DMS79 (cell line): ENCODE data around the gene FKBP6.
"Not testable (repeated sequence)": the region's sequence is repeated elsewhere in the genome, so short reads cannot be mapped to it uniquely, and the experiment has no call there.

Source experiments
- DNase-seq: peaks from one replicate; lab custom pipeline; 2025; lab: John Stamatoyannopoulos, UW

Gene FKBP6

DNA sequence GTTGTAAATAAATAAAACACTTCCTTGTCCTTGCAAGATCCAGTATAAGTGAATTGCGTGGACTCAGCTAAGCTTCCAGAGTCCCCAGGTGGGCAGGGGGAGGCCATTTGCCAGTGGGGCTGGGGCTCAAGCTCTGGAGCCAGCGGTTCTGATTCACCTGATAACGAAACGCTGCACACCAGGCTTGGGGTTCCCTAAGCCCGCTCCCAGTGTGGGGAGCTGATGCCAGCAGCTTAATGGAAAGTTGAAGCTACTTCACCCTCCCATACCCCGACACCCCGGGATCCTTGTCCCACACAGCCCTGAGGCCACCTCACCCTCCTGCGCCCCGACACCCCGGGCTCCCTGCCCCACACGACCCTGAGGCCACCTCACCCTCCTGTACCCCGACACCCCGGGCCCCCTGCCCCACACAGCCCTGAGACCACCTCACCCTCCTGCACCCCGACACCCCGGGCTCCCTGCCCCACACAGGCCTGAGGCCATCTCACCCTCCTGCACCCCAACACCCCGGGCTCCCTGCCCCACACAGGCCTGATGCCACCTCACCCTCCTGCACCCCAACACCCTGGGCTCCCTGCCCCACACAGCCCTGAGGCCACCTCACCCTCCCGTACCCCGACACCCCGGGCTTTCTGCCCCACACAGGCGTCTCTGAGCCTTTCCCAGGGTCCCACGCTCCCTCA is 30.8 kb downstream of the FKBP6 start:
- DNase-seq = no peak

GRCh38 chr7:73359306-73359705 is 31.3 kb downstream of the FKBP6 start:
- DNase-seq = no peak

DNA sequence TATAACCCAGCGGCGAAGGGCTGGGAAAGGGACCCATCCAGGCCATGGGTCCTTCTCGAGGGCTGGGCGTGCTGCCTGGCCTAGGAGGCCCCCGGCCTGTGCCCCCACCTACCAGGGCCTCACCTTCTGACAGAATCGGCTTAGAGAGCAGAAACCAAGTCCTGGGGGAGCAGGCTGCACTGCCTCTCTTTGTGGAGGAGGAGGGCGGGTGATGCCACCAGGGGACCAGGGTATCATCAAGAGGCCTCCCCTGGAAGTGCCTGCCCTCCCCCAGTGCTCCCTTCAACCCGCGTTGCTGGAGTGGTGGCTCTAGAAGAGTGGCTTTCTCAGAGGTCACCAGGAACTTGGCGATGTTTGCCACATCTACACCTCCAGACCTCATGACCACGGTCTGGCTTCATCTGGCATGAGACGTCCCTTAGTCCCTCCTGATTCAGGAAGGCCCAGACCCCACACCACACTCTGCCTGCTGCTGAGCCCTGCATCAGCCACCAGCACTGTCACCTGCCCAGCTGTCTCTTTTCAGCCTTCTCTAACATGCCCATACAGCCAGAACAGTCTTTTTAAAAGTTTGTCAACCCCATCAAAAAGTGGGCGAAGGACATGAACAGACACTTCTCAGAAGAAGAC is 31.9 kb downstream of the FKBP6 start:
- DNase-seq = no peak

GRCh38 chr7:73360590-73360989 is 32.6 kb downstream of the FKBP6 start:
- not testable (repeated sequence) for DNase-seq

DNA sequence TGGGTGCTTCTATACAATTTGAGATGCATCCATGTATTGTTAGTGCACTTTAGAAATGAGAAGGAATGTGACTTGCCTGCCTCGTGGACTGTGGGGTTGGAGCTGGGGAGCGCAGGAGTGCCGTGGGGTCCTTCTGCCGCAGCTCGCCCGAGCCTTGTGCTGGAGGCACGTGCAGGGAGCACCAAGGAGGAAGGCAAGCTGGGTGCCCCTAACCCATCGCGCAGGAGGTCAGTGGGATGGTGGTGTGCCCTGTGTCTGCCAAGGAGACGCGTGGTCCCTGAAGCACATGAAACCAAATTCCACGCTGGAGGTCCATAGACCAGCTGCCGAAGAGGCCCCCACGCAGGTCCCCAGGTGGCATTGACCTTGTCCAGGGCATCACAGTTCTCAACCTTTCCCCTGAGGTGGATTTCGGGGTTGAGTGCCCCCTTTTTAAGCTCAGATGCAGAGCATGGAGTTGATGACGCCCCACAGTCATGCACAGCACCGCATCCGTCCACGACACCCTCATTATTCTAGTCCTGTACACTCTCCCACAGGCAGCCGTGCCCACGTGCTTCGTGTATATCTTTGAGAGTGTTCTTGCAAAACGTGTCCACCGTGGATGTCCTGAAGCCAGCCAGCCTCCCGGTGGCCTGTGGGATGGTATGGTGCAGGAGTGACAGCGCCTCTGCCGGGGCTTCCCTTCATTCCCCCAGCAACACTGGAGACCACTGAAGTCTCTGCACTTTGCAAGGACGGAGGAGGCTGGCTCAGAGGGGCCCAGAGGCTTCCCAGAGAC is 35.5 kb downstream of the FKBP6 start:
- no peak for DNase-seq

DNA sequence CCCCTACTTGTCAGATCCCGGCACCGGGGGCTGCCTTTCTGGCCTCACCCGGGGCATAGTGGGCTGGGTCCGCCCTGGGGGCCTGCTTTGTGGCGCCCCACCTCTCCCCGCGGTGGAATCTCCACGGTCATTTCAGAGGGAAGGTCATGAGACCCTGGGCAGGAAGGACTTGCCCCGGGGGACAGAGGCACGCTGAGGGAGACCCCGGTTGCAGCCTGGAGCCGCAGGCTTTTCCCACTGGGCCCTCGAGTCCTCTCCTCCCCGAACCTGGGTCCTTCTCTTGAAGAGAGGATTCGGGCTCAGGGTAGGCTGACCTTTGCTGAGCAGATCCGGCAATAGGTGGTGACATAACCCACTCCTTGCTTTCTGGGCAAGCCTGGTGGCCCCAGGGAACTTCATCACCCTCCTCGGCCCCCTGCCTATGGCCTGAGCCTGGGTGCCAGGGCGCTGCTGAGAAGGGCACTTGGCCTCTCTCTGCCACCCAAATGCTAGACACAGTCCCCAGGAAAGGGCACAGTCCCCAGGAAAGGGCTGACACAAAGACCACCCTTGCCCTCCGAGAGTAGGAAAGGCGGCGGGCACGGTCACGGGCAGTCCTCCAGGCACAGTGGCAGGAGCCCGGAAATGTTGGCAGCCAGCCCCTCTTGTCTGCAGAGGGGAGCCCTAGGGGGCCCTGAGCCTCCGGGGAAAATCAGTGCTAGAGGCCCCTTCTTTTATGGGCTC is 36.2 kb downstream of the FKBP6 start:
- DNase-seq = no peak

DNA sequence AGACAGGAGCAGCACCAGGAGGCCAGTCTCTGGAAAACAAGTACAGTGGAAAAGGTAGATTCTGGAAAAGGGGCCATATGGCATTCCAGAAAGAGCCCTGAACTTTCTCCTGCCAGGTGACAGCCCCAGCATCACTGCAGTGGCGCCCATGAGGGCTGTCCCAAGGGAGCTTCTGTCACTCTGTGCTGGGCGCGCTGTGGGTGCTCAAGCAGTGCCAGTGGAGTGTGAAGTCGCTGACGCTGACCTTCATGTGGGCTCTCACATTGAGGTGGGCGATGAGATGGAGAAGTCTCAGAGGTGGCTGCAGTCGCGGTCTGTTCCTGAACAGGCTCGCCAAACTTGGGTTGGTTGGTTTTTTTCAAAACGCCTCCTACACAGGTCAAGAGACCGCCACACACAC is 38.2 kb downstream of the FKBP6 start:
- DNase-seq = no peak

GRCh38 chr7:73366990-73367389 is 39.0 kb downstream of the FKBP6 start:
- no peak for DNase-seq

DNA sequence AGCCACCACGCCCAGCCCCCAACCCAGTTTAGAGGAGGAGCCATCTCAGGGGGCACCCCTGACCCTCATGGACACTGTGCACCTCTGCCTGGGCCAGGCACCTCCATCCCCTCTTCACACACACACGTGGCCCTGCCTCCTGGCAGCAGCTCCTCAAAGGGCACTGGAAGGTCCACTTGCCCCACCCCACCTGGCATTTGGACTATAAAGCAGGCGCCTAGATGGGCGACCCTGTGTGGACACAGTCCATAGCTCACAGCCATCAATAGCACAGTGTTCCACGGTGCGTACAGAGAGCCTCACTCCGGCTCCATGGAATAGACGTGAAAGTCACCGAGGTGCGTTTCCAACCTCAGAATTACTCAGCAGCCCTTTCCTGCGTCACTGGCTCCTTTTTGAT is 41.0 kb downstream of the FKBP6 start:
- DNase-seq = no peak

DNA sequence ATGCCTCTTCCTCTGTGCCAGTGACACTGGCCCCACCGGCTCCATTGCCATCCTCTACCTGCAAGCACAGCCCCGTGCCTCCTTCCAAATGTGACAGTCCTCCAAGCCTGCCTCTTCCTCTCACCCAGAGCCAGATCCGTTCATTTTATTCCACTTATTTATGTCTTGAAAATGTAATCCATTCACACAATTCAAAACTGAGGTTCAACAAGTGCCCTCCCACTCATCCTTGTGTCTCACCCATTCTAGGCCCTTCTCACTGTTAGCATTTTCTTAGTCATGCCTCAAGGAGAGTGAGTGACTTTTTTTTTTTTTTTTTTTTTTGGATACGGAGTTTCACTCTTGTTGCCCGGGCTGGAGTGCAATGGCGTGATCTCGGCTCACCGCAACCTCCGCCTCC is 41.7 kb downstream of the FKBP6 start:
- DNase-seq = no peak

GRCh38 chr7:73373741-73374140 is 45.8 kb downstream of the FKBP6 start:
- DNase-seq = no peak

DNA sequence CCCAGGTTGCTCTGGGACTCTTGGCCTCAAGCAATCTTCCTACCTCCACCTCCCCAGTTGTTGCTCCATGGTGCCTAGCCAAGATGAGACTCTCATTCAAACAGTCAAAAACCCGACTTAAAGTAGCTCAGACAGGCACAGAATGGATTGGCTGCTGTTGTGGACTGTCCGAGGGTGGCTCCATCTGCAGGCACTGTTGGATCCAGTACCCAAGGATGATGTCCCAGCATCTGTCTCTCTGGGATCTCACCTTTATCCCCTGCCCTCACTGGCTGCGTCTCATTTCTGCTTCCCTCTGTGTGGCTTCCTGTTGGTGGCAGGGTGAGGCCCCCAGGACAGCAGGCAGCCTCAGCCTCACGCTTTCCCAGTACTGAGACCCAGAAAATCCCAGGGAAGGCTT is 48.3 kb downstream of the FKBP6 start:
- not testable (repeated sequence) for DNase-seq

DNA sequence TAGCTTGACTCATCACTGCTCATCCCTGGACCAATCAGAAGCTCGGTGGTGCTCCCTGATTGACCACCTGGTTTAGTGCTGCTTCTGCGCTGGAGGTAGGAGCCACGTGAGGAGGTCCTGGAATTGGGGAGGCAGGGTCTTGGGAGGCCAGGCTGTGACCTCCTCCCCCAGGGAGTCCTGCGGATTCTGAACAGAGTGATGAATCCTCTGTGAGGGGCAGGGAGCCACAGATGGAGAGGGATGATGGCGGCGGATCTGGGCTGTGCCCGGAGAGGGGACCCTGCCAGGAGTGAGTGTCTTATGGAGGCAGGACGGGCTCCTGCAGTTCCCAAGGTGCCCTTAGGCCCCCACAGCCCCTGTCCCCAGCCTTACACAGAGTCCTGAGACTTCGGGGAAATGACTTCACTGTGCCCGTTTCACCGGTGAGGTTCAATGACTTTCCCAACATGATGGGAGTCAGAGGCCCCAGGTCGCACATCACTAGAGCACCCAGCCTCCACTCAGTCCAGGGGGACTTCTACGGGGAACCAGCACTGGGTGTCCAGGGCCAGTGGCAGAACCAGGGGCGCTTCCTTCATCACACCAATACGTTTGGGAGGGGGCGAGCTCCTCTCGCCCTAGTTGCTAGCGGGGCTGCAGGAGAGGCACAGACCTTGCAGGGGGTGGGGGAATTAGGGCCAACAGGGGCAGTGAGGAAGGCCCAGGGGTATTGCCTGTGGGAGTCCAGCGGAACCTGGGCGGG is 48.9 kb downstream of the FKBP6 start:
- DNase-seq = no peak

DNA sequence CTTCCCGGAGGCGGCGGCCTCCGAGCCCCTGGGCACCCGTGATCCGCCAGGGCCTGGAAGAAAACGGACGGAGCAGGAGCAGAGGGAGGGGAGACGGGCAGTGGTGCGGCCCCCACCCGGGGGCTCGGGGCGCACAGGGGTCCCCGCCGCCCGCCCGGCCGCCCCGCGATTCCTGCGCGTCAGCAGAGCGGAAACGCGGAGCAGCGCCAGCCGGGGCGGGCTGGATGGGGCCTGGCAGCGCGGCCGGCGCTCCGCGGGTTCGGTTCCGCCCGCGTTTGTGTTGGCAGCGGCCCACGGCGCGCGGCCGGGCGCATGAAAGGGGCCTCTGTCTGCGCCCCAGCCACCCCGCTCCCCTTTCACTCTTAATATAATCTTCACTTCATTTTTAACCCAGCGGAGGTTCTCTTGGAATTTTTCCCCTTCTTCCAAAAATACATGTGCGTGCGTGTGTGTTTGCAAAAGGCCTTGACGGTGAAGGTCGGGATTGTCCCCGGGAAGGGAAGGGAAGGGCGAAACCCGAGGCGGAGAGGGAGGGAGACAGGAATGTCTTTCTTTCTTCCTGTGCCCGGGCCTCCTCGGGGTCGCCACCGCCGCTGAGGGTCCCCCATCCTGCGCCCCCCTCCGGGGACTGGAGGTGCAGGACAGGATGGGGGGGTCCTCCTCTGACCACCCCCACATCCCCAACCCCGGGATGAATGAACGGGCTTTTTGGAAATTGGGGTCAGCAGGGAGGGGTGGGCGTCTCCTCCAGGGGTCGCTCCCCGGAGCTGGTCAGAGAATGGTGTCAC is 49.6 kb downstream of the FKBP6 start:
- not testable (repeated sequence) for DNase-seq

DNA sequence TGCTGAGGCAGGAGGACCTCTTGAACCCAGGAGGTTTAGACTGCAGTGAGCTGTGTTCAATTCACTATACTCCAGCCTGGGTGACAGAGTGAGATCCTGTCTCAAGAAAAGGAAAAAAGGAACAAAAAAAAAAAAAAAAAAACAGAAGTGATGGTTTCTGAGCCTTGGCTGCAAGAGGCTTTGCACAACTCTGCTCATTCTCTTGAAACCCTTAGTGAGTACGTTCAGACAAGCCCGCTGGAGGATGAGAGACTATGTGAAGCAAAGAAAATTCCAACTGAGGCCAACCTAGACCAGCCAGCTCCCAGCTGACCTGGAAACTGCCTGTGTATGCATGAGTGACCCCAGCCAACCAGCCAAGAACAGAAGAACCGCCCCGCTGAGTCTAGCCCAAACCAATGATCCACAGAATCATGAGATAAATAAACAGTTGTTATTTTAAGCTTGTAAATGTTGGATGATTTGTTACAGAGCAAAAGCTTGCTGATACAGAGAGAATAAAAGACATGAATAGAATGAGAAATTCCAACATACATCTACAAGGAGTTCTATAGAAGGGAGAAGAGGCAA is 55.1 kb downstream of the FKBP6 start:
- no peak for DNase-seq

DNA sequence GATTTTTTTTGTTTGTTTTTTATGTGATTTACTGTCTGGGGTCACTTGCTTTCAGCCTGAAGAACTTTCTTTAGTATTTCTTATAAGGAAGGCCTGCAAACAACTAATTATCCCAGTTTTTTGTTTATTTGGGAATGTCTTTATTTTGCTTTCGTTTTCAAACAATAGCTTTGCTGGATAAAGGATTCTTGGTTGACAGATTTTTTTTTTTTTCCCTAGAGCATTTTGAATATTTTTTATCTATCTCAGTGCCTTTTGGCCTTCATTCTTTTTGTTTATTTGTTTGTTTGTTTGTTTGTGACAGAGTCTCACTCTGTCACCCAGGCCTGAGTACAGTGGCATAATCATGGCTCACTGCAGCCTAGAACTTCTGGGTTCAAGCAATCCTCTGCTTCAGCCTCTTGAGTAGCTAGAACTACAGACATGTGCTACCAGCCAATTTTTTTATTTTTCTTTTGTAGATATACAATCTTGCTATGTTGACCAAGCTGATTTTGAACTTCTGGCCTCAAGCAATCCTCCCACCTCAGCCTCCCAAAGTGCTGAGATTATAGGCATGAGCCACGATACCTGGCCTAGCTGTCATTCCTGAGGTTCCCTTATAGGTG is 59.4 kb downstream of the FKBP6 start:
- DNase-seq = no peak

DNA sequence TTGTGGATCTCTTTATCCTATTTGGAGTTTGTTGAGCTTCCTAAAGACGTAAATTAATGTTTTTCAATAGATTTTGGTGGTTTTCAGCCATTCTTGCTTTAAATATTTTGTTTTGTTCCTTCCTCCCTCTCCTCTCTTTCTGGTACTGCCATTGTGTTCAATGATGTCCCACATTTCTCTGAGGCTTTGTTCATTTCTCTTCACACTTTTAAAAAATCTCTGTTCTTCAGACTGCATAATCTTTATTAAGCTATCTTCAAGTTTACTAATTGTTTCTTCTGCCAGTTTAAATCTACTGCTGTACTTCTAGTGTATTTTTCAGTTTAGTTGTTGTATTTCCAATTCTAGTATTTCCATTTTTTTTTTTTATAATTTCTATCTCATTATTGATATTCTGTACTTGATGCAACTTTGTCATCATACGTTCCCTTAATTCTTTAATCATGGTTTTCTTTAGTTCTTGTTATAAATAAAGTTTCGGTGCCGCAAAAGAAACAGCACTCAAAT is 60.0 kb downstream of the FKBP6 start:
- no peak for DNase-seq

DNA sequence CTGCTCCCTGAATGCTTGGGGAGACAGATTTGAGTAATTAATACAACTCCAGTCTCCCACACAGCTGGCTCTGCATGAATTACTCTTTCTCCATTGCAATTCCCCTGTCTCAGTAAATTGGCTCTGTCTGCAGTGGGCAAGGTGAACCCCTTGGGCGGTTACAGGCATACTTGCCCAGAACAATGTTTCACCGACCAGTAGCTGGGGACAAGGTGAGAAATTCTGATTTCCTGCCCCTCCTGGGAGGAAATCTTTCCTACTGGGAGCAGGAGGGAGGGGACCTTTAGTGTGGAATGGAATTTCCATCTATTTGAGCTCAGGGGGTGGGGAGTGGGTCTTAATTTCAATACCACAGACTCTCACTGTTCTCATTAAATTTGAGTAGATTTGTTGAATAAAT is 63.4 kb downstream of the FKBP6 start:
- DNase-seq = no peak

DNA sequence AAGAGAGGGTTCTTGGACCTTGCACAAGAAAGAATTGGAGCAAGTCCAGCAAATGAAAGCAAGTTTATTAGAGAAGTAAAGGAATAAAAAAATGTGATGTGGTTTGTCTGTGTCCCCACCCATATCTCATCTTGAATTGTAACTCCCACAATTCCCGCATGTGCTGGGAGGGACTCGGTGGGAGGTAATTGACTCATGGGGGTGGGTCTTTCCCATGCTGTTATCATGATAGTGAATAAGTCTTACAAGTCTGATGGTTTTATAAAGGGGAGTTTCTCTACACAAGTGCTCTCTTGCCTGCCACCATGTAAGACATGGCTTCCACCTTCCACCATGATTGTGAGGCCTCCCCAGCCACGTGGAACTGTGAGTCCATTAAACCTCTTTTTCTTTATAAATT is 66.5 kb downstream of the FKBP6 start:
- DNase-seq = no peak
